ENCODE measurements around the gene CYB561D1. TPM values are rescaled to one million over a fixed set of nuclear protein-coding genes. Genes with fewer than 3 reads are reported as not detected.

Gene CYB561D1
- total RNA-seq, 1 donor from 2014 or later: 13.1 TPM

GRCh38 chr1:109476825-109477224 is 17.1 kb upstream of the CYB561D1 start:
- TF ChIP-seq CTCF (IDR thresholded peaks at IDR 0.05): no peak
- no peak overlapping the region for H3K4me3 ChIP-seq
- H3K27me3 ChIP-seq: no peaks in the 10 kb centered on the region
- H3K27ac ChIP-seq: no peak overlapping the region
- no peaks in the 10 kb centered on the region for H3K36me3 ChIP-seq
- no peaks in the 10 kb centered on the region for H3K9me3 ChIP-seq
- ATAC-seq: no peak
- H3K4me1 ChIP-seq: no peaks in the 10 kb centered on the region
- intact Hi-C loops (cut with DNase I): no loop called here
- DNase-seq: no peak

GRCh38 chr1:109477821-109478220 is 16.1 kb upstream of the CYB561D1 start:
- DNase-seq (no peak), ATAC-seq (peak; percentile 47)
- Histone ChIP-seq H3K27ac (no peak overlapping the region), H3K4me3 (no peak overlapping the region), H3K9me3 (no peaks in the 10 kb centered on the region), H3K36me3 (no peaks in the 10 kb centered on the region), H3K4me1 (peaks cover under 1% of the 10 kb centered on the region), H3K27me3 (no peaks in the 10 kb centered on the region)
- intact Hi-C loops (cut with DNase I): no loop called here
- TF ChIP-seq CTCF (IDR thresholded peaks at IDR 0.05): no peak

GRCh38 chr1:109478806-109479205 is 15.1 kb upstream of the CYB561D1 start:
- H3K27me3 ChIP-seq: no peaks in the 10 kb centered on the region
- peak; percentile 14 for ATAC-seq
- intact Hi-C loops (cut with DNase I): no loop called here
- TF ChIP-seq CTCF (IDR thresholded peaks at IDR 0.05): no peak
- no peak overlapping the region for H3K4me3 ChIP-seq
- peaks cover 4% of the 10 kb centered on the region for H3K4me1 ChIP-seq
- no peaks in the 10 kb centered on the region for H3K9me3 ChIP-seq
- no peak for DNase-seq
- no peaks in the 10 kb centered on the region for H3K36me3 ChIP-seq
- no peak overlapping the region for H3K27ac ChIP-seq

- no peak for TF ChIP-seq CTCF (IDR thresholded peaks at IDR 0.05)
- ATAC-seq (no peak), DNase-seq (no peak)
- H3K27ac ChIP-seq: no peak overlapping the region
- no peak overlapping the region for H3K4me3 ChIP-seq
- intact Hi-C loops (cut with DNase I): no loop called here
- H3K4me1 ChIP-seq: peaks cover 4% of the 10 kb centered on the region
- no peaks in the 10 kb centered on the region for H3K9me3 ChIP-seq
- H3K36me3 ChIP-seq: no peaks in the 10 kb centered on the region
- H3K27me3 ChIP-seq: no peaks in the 10 kb centered on the region
Measured at GRCh38 chr1:109479311-109479710, 14.6 kb upstream of the CYB561D1 start.

GRCh38 chr1:109479901-109480300 is 14.0 kb upstream of the CYB561D1 start:
- DNase-seq (no peak), ATAC-seq (no peak)
- no peak for TF ChIP-seq CTCF (IDR thresholded peaks at IDR 0.05)
- Histone ChIP-seq H3K4me1 (peaks cover 4% of the 10 kb centered on the region), H3K36me3 (no peaks in the 10 kb centered on the region), H3K27me3 (no peaks in the 10 kb centered on the region), H3K27ac (no peak overlapping the region), H3K4me3 (no peak overlapping the region), H3K9me3 (no peaks in the 10 kb centered on the region)
- intact Hi-C loops (cut with DNase I): no loop called here

- Histone ChIP-seq H3K27me3 (no peaks in the 10 kb centered on the region), H3K4me1 (peaks cover 4% of the 10 kb centered on the region), H3K36me3 (no peaks in the 10 kb centered on the region), H3K4me3 (no peak overlapping the region), H3K27ac (no peak overlapping the region), H3K9me3 (no peaks in the 10 kb centered on the region)
- ATAC-seq: no peak
- DNase-seq: no peak
- intact Hi-C loops (cut with DNase I): no loop called here
- no peak for TF ChIP-seq CTCF (IDR thresholded peaks at IDR 0.05)
Measured at GRCh38 chr1:109481646-109482045, 12.2 kb upstream of the CYB561D1 start.

Measured in upper lobe of right lung (tissue), 1 donor.